ENCODE data around the gene ZC2HC1C.
A peak's percentile ranks its signal among the peaks of the same experiment; 100 is the strongest.

The ZC2HC1C gene

DNA sequence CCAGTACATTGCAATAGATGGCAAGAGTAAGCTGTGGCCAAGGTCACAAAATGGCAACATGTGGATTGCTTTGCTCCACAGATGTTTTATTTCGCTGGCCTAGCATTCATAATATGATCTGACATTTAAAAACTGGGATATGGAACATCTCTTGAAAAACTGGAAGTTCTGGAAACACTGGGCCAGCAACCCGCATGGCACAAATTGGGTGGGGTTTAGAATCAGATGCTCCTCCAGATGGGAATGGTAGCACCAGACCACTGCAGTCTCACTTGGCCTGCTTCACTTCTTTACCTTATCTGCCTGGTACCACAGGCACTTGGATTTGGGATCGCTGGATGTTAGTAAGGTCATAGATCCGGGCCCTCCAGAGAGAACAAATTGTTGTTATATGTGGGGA lies 10.1 kb downstream of the ZC2HC1C start:
- Histone ChIP-seq H3K4me1 (ENCODE audit: insufficient read depth, insufficient read length) (no peaks in the 10 kb centered on the region), H3K9me3 (ENCODE audit: insufficient read depth, low read length) (no peaks in the 10 kb centered on the region), H3K36me3 (ENCODE audit: insufficient read depth, insufficient read length, low read length) (peaks cover 28% of the 10 kb centered on the region), H3K27me3 (ENCODE audit: insufficient read depth, insufficient read length) (no peaks in the 10 kb centered on the region), H3K9ac (ENCODE audit: insufficient read length, low read depth) (no peak overlapping the region), H3K4me3 (ENCODE audit: insufficient read length, low read depth) (no peak overlapping the region)
- DNase-seq (ENCODE audit: low read depth, low spot score), result no peak
- TF ChIP-seq SUZ12 (IDR thresholded peaks at IDR 0.05; ENCODE audit: extremely low read depth, insufficient read depth, insufficient read length) (no peak), YY1 (IDR thresholded peaks at IDR 0.05; ENCODE audit: insufficient read depth, insufficient read length) (no peak), ZNF274 (IDR thresholded peaks at IDR 0.05; ENCODE audit: low read depth, low read length) (no peak)

DNA sequence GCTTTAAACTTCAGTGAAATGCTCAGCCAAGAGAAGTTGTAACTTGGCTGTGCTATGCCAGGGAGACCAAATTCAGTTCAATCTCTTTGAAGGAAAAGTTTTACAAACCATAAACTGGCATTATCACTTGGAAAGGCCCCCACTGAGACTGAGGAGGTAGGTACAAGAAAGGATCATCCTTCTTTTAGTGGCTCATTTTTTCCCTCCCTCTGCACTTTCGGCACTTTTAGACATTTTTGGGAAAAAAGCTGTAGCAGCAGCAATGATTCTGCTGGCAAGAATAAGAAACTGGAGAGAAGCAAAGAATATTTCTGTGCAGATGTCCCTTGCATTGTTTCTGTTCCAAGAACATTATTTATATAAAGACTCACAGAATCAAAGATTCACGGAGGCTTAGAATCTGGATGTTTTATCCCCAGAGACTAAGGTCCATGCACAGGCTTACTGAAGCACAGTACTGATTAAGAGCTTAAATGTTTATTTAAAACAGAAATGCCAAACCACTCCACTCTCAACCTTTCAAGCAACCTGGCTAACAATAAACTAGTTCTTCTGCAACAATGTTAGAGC lies 12.3 kb downstream of the ZC2HC1C start:
- TF ChIP-seq YY1 (IDR thresholded peaks at IDR 0.05; ENCODE audit: insufficient read depth, insufficient read length) (no peak), SUZ12 (IDR thresholded peaks at IDR 0.05; ENCODE audit: extremely low read depth, insufficient read depth, insufficient read length) (no peak), ZNF274 (IDR thresholded peaks at IDR 0.05; ENCODE audit: low read depth, low read length) (no peak)
- Histone ChIP-seq H3K4me1 (ENCODE audit: insufficient read depth, insufficient read length) (no peaks in the 10 kb centered on the region), H3K4me3 (ENCODE audit: insufficient read length, low read depth) (no peak overlapping the region), H3K9ac (ENCODE audit: insufficient read length, low read depth) (no peak overlapping the region), H3K9me3 (ENCODE audit: insufficient read depth, low read length) (no peaks in the 10 kb centered on the region), H3K36me3 (ENCODE audit: insufficient read depth, insufficient read length, low read length) (peaks cover 46% of the 10 kb centered on the region), H3K27me3 (ENCODE audit: insufficient read depth, insufficient read length) (no peaks in the 10 kb centered on the region)
- no peak for DNase-seq (ENCODE audit: low read depth, low spot score)

DNA sequence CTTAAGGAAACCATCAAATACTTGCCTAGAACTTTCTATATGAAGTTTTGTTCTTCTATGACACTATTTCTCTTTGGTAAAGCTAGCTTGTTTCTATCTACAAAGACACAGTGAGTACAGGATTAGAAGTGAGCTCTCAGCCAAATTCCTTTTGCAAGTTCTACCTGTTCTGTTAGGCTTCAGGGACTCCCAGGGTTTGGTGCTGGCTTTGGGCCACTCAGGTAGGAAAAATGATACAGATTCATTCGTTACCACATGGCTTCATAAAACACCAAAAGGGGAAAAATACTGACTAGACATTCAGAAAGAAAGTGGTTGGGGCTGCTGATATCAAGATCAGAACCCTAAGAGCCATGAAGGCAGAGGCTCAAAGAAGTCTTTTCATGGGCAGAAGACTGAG lies 13.8 kb downstream of the ZC2HC1C start:
- no peaks in the 10 kb centered on the region for H3K27me3 ChIP-seq (ENCODE audit: insufficient read depth, insufficient read length)
- no peaks in the 10 kb centered on the region for H3K4me1 ChIP-seq (ENCODE audit: insufficient read depth, insufficient read length)
- H3K9ac ChIP-seq (ENCODE audit: insufficient read length, low read depth), result no peak overlapping the region
- DNase-seq (ENCODE audit: low read depth, low spot score), result no peak
- TF ChIP-seq YY1 (IDR thresholded peaks at IDR 0.05; ENCODE audit: insufficient read depth, insufficient read length) (no peak), ZNF274 (IDR thresholded peaks at IDR 0.05; ENCODE audit: low read depth, low read length) (no peak), SUZ12 (IDR thresholded peaks at IDR 0.05; ENCODE audit: extremely low read depth, insufficient read depth, insufficient read length) (no peak)
- peaks cover 61% of the 10 kb centered on the region for H3K36me3 ChIP-seq (ENCODE audit: insufficient read depth, insufficient read length, low read length)
- H3K4me3 ChIP-seq (ENCODE audit: insufficient read length, low read depth), result no peak overlapping the region
- no peaks in the 10 kb centered on the region for H3K9me3 ChIP-seq (ENCODE audit: insufficient read depth, low read length)

DNA sequence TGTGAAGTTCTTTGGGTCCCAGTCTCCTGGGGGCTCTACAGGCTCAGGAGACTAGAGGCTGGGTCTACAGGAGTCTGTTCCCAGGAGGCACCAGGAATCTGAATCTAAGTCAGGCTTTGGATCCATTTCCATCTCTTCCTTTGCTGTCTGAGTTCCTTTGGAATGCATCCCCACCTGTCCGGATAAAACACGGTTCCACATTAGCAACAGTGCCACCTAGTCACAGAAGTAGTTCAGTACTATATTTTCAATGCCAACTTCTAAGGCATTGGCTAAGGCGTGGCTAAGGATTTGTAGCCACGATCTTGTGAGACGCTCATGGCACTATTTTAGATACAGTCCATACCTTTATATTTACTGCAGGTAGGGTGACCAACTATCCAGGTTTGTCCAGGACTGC lies 15.1 kb downstream of the ZC2HC1C start:
- Histone ChIP-seq H3K4me3 (ENCODE audit: insufficient read length, low read depth) (no peak overlapping the region), H3K9me3 (ENCODE audit: insufficient read depth, low read length) (no peaks in the 10 kb centered on the region), H3K4me1 (ENCODE audit: insufficient read depth, insufficient read length) (no peaks in the 10 kb centered on the region), H3K9ac (ENCODE audit: insufficient read length, low read depth) (no peak overlapping the region), H3K36me3 (ENCODE audit: insufficient read depth, insufficient read length, low read length) (peaks cover 66% of the 10 kb centered on the region), H3K27me3 (ENCODE audit: insufficient read depth, insufficient read length) (no peaks in the 10 kb centered on the region)
- TF ChIP-seq SUZ12 (IDR thresholded peaks at IDR 0.05; ENCODE audit: extremely low read depth, insufficient read depth, insufficient read length) (no peak), YY1 (IDR thresholded peaks at IDR 0.05; ENCODE audit: insufficient read depth, insufficient read length) (no peak), ZNF274 (IDR thresholded peaks at IDR 0.05; ENCODE audit: low read depth, low read length) (no peak)
- DNase-seq (ENCODE audit: low read depth, low spot score), result no peak

DNA sequence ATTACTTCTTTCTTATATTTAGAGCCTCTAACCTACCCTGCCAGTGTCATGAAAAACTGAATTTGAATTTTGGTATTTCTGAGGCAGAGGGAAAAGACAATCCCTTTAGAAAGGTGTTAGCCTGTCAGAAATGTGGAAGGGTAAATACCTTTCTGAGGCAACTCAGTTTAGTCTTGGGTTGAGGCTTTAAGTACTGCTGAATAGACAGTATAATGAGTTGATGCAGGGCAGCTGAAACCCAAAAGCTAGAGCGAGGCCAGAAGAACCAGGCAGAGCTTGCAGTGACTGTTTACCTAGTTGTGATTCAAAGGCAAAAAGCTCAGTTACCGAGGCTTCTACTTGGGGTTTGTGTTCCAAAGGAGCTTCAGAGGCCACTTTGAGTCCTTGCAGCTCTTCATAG lies 18.7 kb downstream of the ZC2HC1C start:
- Histone ChIP-seq H3K36me3 (ENCODE audit: insufficient read depth, insufficient read length, low read length) (peaks cover 68% of the 10 kb centered on the region), H3K4me3 (ENCODE audit: insufficient read length, low read depth) (no peak overlapping the region), H3K4me1 (ENCODE audit: insufficient read depth, insufficient read length) (no peaks in the 10 kb centered on the region), H3K27me3 (ENCODE audit: insufficient read depth, insufficient read length) (no peaks in the 10 kb centered on the region), H3K9ac (ENCODE audit: insufficient read length, low read depth) (no peak overlapping the region), H3K9me3 (ENCODE audit: insufficient read depth, low read length) (no peaks in the 10 kb centered on the region)
- DNase-seq (ENCODE audit: low read depth, low spot score), result no peak
- TF ChIP-seq SUZ12 (IDR thresholded peaks at IDR 0.05; ENCODE audit: extremely low read depth, insufficient read depth, insufficient read length) (no peak), YY1 (IDR thresholded peaks at IDR 0.05; ENCODE audit: insufficient read depth, insufficient read length) (no peak), ZNF274 (IDR thresholded peaks at IDR 0.05; ENCODE audit: low read depth, low read length) (no peak)

DNA sequence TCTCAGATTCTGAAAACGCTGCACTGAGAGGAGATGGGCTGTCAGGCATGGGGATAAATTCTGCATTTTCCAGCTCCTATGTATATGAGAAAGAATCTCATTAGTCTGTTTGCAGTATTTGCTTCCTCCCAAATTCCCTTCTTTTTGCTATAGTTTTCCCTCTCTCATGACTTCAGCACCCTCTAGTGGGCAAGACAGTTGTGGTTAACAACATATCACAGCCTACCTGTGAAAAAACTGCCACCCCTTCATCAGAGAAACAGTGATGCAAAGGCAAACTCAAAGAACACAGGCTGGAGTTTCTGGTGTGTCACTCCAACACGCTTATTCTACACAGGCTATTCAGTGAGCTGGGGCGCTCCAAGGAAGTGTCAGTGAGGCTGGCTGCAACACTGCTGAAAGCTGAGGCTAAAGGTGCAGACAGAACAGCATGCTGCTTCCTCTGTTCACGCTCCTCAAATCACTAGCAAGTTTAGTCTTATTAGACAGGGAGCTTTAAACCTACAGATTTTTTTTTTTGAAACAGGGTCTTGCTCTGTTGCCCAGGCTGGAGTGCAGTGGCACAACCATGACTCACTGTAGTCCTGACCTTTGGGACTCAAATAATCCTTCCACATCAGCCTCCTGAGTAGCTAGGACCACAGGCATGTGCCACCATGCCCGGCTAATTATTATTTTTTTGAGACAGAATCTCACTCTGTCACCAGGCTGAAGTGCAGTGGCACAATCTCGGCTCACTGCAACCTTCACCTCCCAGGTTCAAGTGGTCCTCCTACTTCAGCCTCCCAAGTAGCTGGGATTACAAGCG lies 19.3 kb downstream of the ZC2HC1C start:
- DNase-seq (ENCODE audit: low read depth, low spot score), result peak; percentile 38
- peaks cover 65% of the 10 kb centered on the region for H3K36me3 ChIP-seq (ENCODE audit: insufficient read depth, insufficient read length, low read length)

DNA sequence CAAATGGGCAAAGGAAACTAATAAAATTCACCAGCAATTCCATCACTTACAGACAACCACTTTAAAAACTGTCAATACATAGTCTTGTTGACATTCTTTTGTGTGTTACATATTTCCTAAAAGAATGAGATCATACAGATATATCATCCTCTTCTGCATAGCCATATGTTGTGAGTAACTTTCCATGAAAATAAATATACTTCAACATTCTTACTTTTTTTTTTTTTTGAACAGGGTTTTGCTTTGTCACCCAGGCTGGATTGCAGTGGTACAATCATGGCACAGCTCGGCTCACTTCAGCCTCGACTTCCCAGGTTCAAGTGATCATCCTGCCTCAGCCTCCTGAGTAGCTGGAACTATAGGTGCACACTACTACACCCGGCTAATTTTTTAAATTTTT lies 20.9 kb downstream of the ZC2HC1C start:
- TF ChIP-seq SUZ12 (IDR thresholded peaks at IDR 0.05; ENCODE audit: extremely low read depth, insufficient read depth, insufficient read length), result no peak
- no peak for TF ChIP-seq ZNF274 (IDR thresholded peaks at IDR 0.05; ENCODE audit: low read depth, low read length)
- TF ChIP-seq YY1 (IDR thresholded peaks at IDR 0.05; ENCODE audit: insufficient read depth, insufficient read length), result no peak
- Histone ChIP-seq H3K27me3 (ENCODE audit: insufficient read depth, insufficient read length) (no peaks in the 10 kb centered on the region), H3K36me3 (ENCODE audit: insufficient read depth, insufficient read length, low read length) (peaks cover 66% of the 10 kb centered on the region), H3K4me3 (ENCODE audit: insufficient read length, low read depth) (no peak overlapping the region), H3K9ac (ENCODE audit: insufficient read length, low read depth) (no peak overlapping the region), H3K4me1 (ENCODE audit: insufficient read depth, insufficient read length) (no peaks in the 10 kb centered on the region), H3K9me3 (ENCODE audit: insufficient read depth, low read length) (no peaks in the 10 kb centered on the region)
- DNase-seq (ENCODE audit: low read depth, low spot score), result no peak

More for the DNA sequence above, 19.3 kb downstream of the ZC2HC1C start:
- H3K27me3 ChIP-seq (ENCODE audit: insufficient read depth, insufficient read length), result no peaks in the 10 kb centered on the region
- H3K9me3 ChIP-seq (ENCODE audit: insufficient read depth, low read length), result no peaks in the 10 kb centered on the region
- no peak for TF ChIP-seq ZNF274 (IDR thresholded peaks at IDR 0.05; ENCODE audit: low read depth, low read length)
- TF ChIP-seq SUZ12 (IDR thresholded peaks at IDR 0.05; ENCODE audit: extremely low read depth, insufficient read depth, insufficient read length), result no peak
- no peak for TF ChIP-seq YY1 (IDR thresholded peaks at IDR 0.05; ENCODE audit: insufficient read depth, insufficient read length)
- H3K4me1 ChIP-seq (ENCODE audit: insufficient read depth, insufficient read length), result no peaks in the 10 kb centered on the region
- no peak overlapping the region for H3K4me3 ChIP-seq (ENCODE audit: insufficient read length, low read depth)
- H3K9ac ChIP-seq (ENCODE audit: insufficient read length, low read depth), result no peak overlapping the region

Measured in NT2/D1 (cell line).